NK-92 (cell line): ENCODE results near the gene LAMB4.

Experiments
- DNase-seq: peaks from one replicate; lab custom pipeline; 2025; ENCODE audit not compliant: unreplicated experiment; lab: John Stamatoyannopoulos, UW

Gene LAMB4

DNA sequence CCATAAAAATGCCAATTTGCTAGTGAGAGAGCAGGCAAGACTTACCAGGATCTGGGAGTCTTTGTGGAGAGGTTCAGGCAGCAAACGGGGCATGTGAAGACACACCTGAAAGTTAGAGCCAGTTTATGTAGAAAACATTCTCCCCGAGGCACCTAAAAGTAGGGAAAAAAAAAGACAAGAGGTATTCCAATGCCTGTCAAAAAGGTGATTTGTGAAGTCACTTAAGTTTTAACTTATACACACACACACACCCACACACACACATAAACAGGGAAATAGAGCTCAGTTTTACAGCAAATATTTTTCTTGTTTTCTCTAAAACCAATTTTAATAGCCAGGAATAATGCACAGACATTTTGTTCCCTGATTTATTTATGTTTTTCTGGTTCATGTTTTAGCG, at the start of gene LAMB4:
LAMB4 (minus strand) TSS at position 101 of the 400 bp plus-strand sequence. CDS start 7,197 bp downstream, outside the sequence.
- no peak for DNase-seq

DNA sequence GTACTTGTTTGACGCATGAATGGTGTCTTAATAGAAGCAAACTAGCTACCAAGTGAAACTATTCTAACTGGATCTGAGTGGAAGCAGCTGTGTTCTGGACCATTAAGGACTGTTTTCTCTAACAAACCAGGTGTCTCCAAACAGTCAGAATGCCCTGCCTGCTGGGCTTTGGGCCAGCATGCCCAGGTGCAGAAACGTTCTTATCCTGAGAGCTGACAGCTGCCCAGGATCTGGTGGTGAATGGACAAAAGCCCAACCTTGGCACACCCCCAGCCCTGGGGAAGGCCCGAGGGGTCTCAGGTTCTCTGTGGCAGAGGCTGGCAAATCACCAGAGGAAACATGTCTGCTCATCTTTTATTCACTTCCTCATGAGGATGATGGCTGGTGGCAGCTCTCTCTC, 48.2 kb upstream of the LAMB4 start:
- no peak for DNase-seq

DNA sequence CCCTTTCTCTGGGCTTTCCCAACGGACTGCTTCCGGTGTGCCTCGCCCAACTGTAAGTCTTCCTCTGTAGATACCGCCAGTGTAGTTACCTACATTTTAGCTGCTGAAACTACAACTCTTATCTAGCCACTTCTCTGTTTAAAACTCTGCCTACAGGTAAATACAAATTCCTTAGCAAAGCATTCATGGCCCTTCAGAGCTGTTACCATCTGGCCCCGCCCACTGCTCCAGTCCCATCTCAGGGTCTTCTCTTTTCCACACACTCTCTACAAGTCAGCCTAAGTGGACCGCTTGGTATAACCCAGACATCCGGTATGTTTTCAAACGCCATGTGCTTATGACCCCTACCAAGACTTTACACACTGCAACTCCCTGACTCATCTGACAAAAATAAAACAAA, 41.0 kb upstream of the LAMB4 start:
- no peak for DNase-seq

DNA sequence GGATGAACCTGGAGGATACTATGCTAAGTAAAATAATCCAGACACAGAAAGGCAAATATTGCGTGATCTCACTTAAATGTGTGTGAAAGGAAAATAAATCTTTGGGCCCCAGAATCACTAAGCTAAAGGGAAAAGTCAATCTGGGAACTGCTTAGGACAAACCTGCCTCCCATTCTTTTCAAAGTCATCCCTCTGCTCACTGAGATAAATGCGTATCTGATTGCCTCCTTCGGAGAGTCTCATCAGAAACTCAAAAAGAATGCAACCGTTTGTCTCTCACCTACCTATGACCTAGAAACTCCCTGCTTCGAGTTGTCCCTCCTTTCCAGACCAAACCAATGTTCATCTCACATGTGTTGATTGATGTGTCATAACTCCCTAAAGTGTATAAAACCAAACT, 40.1 kb upstream of the LAMB4 start:
- no peak for DNase-seq

GRCh38 chr7:108167460-108167859, 37.3 kb upstream of the LAMB4 start:
- no peak for DNase-seq

DNA sequence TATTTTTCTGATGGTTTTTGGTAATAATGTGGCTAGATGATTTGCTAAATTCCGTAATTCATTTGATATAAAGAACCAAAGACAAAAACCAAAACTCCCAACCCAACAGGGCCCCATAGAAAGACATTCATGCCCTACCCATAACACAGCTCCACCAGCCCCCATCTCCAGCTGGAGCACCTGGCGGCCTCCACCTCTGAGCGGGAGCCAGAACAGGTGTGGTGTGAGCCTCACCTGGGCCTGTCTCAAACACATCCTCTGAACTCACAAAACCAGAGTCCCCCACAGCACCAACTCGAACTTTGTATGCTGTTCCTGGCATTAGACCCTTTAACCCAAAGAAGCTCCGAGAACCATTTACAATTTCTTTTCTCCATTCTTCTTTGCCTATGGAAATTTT, 36.5 kb upstream of the LAMB4 start:
- DNase-seq = no peak

GRCh38 chr7:108165723-108166122, 35.6 kb upstream of the LAMB4 start:
- no peak for DNase-seq

DNA sequence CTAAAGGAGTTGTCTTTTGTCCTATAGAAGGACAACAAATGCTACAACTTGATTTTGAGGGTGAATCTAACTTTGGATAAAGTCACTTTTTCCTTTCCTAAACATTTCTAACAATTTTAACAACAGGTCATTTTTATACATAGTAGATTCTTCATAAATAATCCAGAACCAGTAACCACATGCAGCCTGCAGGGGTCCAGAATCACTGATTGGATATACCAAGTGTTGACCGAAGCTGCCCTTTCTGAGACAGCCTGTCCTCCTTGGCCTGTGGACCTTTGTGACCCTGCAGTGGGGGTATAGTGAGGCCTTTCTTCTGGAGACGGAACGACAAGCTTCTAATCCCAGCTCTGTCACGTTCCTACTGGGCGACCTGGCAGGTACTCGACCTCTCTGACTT, 34.8 kb upstream of the LAMB4 start:
- no peak for DNase-seq

- DNase-seq = no peak
Measured at GRCh38 chr7:108164342-108164741, 34.2 kb upstream of the LAMB4 start.

- no peak for DNase-seq
Measured at GRCh38 chr7:108158776-108159175, 28.6 kb upstream of the LAMB4 start.

- DNase-seq = no peak
Measured at GRCh38 chr7:108157606-108158335, 27.6 kb upstream of the LAMB4 start.

DNA sequence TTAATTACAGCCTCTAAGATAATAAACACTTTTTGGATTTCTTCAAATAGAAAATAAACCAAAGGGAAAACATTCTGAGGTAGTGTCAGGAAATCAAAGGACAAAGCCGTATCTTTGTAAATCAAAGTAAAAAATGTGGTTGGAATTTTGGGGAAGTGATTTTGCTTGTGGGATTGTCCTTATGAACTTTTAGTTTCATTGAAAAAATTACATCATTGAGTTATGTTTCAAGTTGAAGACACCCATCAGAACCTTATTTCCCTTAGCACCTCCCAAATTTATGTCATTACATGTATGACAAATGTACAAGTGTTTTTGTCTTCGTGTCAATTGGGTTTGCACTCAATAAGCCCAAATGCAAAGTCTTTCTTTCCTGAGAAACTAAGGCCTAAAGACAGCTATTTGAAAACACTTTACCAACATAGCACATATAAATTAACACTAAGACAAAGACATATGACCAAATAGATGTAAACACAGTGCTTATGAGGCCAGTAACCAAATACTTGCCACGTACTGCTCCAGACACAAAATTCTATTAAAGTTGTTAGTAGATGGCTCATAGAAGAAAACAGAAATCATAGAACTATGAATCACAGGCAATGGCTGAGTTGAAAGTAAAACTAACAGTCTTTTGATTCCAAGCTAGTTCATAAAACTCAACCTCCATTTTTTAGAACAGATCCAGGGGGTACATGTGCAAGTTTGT, 26.9 kb upstream of the LAMB4 start:
- no peak for DNase-seq

- no peak for DNase-seq
Measured at GRCh38 chr7:108152198-108152597, 22.0 kb upstream of the LAMB4 start.

DNA sequence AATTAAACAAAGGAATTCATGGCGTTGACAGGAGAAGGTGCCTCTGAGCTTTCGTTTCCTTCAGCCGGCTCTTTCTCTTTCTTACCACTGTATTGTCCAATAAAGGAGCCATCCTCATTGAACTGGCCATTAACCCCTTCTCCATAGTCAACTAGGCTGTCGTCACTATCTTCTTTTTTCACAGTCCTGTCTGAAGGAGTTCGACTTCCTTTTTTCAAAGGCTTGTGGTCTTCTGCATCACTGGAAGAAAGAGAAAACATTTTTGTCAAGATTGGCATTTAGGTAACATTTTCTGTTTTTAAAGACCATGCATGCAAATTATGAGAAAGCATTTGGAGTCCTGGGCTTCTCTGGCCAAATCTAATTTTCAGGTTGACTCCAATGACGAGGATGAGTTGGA, 19.7 kb upstream of the LAMB4 start:
- DNase-seq = no peak

- no peak for DNase-seq
Measured at GRCh38 chr7:108149119-108149518, 19.0 kb upstream of the LAMB4 start.

DNA sequence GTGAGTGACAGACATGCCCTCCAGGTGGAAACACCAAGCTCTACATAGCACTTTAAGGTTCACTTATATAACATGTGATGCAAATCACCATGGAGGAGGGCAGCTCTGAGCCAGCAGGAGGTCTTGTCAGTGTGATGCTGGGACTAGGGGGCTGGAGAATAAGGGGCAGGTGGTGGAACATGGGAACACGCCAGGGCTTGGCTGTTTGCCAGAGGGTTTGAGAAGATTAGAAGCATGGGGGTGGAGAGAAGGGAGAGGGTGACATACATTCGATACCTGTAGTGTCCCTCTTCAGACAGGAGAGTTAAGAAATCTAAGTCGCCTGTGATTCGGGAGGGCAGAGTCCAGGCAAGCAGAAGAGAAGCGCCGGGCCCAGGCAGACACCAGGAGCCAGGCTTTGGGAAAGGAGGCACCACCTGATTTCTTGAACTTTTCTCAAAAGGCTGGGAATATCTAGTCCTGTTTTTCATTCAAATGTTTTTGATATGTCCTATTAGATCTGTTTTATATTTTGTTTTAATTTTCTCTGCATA, 16.9 kb upstream of the LAMB4 start:
- DNase-seq = no peak

DNA sequence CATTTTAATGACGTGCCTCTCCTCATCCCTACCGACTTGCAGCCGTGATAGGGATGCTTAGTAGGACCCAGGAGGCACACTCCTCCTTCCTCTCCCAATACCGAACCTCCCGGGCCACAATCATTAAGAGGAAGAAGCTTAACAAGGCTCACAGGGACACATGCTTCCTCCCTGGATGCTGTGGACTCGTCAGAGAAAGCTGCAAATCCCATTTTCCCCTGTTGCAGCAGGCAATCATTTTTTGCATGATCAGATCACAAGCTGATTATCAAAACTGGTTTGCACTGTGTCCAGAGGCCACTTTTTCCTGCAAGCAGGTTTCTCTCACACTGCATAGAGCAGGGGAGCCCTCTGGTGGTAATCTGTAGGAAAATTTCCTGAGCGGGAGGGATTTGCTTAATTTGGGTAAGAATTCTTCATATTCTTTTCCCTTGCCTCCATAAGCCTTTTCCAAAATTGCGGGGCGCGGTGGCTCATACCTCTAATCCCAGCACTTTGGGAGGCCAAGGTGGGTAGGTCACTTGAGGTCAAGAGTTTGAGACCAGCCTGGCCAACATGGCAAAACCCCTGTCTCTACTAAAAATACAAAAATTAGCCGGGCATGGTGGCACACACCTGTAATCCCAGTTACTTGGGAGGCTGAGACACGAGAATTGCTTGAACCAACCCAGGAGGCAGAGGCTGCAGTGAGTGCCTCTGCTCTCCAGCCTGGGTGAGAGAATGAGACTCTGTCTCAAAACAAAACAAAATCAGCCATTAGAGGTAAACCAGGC, 16.1 kb upstream of the LAMB4 start:
- no peak for DNase-seq

GRCh38 chr7:108145401-108145800, 15.2 kb upstream of the LAMB4 start:
- DNase-seq = no peak

DNA sequence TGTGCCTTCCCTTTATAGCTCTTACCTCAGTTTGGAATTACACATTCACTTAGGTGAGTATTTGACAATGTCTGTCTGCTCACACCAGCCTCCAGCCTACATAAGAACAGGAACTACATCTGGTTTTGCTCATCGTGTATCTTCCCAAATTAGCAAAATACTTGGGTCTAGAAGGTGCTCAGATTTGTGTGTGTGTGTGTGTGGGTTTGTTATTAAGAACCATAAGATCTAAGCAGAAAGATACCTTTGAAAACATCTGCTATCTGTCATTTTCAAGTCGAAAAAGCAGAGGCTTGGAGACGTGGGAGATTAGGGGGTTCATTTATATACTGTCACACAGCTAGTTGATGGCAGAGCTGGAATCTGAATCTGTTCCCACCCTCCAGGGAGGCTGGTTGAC, 14.8 kb upstream of the LAMB4 start:
- DNase-seq = no peak

- no peak for DNase-seq
Measured at GRCh38 chr7:108143658-108144420, 13.7 kb upstream of the LAMB4 start.

- DNase-seq = no peak
Measured at GRCh38 chr7:108142675-108143259, 12.6 kb upstream of the LAMB4 start.
